ENCODE measurements around the gene TMEM187.

DNA sequence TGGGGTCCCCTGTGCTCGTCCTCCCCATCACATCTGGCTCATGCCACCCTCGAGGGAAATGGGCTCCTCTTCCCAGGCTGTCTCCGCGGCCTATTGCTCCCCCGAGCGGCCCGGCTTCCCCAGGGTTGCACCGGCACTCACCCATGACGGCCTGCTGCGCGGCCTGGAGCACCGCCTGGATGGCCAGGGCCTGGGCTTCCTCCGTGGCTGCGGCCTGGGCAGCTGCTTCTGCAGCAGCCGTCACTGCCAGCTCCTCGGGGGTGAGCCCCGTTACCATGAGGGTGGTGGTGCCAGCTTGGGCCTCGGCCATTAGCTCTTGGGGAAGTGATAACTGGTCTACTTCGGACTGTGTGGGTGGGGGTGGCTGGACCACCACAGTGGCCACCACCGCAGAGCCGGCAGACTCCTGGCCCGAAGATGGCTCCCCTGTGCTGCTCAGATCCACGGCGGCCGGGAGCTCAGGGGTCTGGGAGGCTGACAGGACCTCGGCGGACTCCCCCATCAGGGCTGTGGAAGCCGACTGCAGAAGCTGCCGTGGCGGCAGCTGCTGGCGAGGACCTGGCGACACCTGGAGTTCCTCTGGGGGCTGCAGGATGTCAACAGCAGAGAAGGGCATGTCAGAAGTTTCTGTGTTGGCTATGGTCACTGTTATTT, 20.1 kb upstream of the TMEM187 start:
- TF ChIP-seq POLR2A (IDR thresholded peaks at IDR 0.05) (no peak), POLR2AphosphoS5 (IDR thresholded peaks at IDR 0.05) (peak in 1 of 3 donors; percentile 48)
- TF ChIP-seq, protein P1, sequence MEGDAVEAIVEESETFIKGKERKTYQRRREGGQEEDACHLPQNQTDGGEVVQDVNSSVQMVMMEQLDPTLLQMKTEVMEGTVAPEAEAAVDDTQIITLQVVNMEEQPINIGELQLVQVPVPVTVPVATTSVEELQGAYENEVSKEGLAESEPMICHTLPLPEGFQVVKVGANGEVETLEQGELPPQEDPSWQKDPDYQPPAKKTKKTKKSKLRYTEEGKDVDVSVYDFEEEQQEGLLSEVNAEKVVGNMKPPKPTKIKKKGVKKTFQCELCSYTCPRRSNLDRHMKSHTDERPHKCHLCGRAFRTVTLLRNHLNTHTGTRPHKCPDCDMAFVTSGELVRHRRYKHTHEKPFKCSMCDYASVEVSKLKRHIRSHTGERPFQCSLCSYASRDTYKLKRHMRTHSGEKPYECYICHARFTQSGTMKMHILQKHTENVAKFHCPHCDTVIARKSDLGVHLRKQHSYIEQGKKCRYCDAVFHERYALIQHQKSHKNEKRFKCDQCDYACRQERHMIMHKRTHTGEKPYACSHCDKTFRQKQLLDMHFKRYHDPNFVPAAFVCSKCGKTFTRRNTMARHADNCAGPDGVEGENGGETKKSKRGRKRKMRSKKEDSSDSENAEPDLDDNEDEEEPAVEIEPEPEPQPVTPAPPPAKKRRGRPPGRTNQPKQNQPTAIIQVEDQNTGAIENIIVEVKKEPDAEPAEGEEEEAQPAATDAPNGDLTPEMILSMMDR (IDR thresholded peaks at IDR 0.05 in 8 of 11, conservative IDR thresholded peaks at IDR 0.05 in 3 of 11): no peak

Measured in spleen (tissue), 7 donors.